Ammon's horn (tissue), 1 donor: ENCODE results near the gene MRPL53.
A peak's percentile ranks its signal among the peaks of the same experiment; 100 is the strongest.
"Not testable (repeated sequence)": the region's sequence is repeated elsewhere in the genome, so short reads cannot be mapped to it uniquely, and the experiment has no call there.

Experiments used
- DNase-seq: peaks from one replicate; pipeline ENCODE4 v3.0.0-alpha.2; 2016; ENCODE audit warnings: low spot score

Gene MRPL53

GRCh38 chr2:74481961-74482800, 9.7 kb upstream of the MRPL53 start:
- DNase-seq: no peak

- no peak for DNase-seq
Observed at GRCh38 chr2:74481431-74481830, 9.0 kb upstream of the MRPL53 start.

DNA sequence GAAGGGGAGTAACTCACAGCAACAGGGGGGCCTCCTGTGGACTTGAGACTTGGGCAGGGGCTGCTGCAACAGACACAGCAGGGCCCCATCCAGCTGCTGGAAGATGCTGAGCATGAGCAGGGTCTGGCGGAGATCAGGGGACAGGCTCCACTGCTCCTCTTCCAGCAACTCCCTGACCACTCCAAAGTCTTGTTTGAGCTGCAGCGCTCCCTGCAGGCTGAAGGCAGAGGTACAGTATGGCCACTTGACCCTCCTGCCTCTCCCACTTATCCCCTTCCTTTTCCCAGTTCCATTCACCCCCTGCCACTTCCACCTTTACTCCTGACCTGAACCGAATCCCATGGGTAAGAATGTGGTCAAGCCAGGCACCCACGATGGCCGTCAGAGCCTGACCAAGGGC, 2.4 kb upstream of the MRPL53 start:
- DNase-seq: no peak

- no peak for DNase-seq
Observed at GRCh38 chr2:74474481-74474880, 2.0 kb upstream of the MRPL53 start.

- DNase-seq: no peak
Observed at GRCh38 chr2:74472945-74473258, 422 bp upstream of the MRPL53 start.

- no peak for DNase-seq
Observed at GRCh38 chr2:74471332-74472065, 981 bp downstream of the MRPL53 start.

DNA sequence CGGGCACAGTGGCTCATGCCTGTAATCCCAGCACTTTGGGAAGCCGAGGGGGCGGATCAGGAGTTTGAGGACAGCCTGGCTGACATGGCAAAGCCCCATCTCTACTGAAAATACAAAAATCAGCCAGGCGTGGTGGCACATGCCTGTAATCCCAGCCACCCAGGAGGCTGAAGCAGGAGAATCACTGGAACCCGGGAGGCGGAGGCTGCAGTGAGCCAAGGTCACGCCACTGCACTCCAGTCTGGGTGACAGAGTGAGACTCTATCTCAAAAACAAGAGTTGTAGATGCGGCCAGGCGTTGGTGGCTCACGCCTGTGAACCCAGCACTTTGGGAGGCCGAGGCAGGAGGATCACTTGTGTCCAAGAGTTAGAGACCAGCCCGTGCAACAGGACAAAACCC, 1.7 kb downstream of the MRPL53 start:
- not testable (repeated sequence) for DNase-seq

GRCh38 chr2:74464406-74464805, 8.1 kb downstream of the MRPL53 start:
- no peak for DNase-seq

GRCh38 chr2:74462786-74463105, 9.7 kb downstream of the MRPL53 start:
- no peak for DNase-seq

DNA sequence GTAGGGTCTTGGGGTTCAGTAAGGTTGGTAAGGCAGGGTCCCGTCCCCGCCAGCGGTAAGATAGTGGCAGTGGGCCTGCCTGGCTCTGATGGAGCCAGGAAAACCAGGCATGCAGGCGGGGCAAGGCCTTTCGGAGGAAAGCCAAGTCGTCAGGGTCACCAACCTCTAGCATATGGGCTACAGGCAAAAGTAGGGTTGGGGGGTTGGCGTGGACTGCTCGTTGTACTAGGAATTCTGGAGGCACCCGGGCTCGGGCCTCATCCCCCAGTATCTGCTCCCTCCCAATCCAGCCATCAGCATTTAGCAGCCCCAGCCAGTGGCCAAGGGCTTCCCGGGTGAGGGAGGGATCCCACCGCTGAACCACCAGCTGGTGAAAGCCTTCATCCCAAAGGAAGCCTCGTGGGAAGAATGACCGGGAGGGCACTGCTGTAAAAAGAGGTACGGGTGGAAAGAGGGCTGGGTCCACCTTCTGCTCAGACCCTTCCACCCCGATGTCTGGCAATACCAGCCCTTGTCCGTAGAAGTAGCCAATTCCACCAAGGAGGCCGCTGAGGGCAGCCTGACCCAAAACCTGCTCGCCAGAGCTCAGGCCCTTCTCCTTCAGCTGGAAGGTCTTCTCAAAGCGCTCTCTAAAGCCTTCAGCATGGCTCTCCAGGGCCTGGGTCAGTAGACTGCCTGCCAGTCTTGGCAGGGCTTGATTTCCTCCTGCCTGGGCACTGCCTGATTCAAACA, 10.3 kb downstream of the MRPL53 start:
- DNase-seq: no peak

- DNase-seq: no peak
Observed at GRCh38 chr2:74461187-74462053, 11.1 kb downstream of the MRPL53 start.

DNA sequence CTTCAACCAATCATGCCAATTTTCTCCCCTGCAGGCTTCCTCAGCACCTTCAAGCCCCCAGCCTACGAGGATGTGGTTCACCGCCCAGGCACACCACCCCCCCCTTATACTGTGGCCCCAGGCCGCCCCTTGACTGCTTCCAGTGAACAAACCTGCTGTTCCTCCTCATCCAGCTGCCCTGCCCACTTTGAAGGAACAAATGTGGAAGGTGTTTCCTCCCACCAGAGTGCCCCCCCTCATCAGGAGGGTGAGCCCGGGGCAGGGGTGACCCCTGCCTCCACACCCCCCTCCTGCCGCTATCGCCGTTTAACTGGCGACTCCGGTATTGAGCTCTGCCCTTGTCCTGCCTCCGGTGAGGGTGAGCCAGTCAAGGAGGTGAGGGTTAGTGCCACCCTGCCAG, 12.3 kb downstream of the MRPL53 start:
- DNase-seq: not testable (repeated sequence)

DNA sequence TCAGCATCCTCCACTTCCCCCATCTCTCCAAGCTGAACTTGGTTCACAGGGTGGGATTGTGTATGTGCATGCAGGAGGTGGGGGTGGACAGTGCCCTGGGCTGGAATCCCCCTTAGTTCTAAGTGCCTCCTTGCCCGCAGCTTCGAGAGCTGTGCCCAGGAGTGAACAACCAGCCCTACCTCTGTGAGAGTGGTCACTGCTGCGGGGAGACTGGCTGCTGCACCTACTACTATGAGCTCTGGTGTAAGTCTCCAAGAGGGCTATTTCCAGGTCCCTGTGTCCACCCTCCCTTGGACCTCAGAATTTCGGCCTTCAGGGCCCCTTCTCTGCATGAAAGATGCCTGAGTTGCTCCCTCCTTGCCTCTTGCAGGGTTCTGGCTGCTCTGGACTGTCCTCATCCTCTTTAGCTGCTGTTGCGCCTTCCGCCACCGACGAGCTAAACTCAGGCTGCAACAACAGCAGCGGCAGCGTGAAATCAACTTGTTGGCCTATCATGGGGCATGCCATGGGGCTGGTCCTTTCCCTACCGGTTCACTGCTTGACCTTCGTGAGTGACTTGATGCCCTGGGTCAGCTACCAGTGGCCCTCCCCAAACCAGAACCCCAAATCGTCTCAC, 12.9 kb downstream of the MRPL53 start:
- DNase-seq: not testable (repeated sequence)

DNA sequence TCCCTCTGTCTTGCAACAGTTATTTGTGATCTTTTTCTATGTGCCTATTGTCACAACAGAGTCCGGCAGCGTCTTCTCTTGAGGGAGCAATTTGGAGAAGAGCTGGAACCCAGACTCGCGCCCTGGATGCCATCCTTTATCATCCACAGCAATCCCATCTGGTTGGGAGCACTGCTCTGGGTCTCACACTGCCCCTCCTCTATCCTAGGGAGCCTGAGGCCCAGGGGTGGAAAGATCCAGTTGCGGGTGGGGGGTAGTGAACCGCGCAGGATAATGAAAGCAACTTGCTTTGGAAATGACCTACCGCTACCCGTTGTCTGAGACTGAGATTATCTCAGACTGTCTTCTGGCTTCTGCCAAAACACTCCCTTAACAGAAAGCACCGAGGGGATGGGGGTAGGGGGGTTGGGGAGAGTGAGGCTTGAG, 13.5 kb downstream of the MRPL53 start:
- no peak for DNase-seq

GRCh38 chr2:74458132-74458937, 14.1 kb downstream of the MRPL53 start, which contains the start of gene WBP1:
WBP1 (plus strand) TSS chr2:74458438; CDS start chr2:74458603, 165 bp downstream.
- DNase-seq: peak; percentile 100

DNA sequence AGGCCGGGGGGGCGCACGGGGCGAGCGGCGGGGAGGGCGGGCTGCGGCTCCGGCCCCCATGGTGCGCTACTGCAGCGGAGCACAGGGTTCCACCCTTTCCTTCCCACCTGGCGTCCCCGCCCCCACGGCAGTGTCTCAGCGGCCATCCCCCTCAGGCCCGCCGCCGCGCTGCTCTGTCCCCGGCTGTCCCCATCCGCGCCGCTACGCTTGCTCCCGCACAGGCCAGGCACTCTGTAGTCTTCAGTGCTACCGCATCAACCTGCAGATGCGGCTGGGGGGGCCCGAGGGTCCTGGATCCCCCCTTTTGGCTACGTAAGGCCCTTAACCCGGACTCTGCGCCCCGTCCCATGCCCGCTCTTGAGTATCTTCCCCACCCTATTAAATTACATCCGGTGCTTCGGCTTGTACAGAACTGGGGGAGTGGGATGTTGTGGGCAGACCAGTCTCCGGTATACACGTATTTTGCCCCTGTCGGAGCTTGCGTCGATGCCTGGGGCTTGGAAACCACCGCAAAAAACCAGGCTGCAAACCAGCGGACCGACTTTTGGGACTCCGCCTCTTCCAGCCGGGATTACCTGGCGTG, 14.8 kb downstream of the MRPL53 start:
- peak; percentile 68 for DNase-seq

- DNase-seq: peak; percentile 59
Observed at GRCh38 chr2:74457129-74457548, 15.3 kb downstream of the MRPL53 start.

GRCh38 chr2:74454654-74455511, 17.6 kb downstream of the MRPL53 start, which contains the start of gene INO80B:
INO80B (plus strand) TSS chr2:74455087; CDS start chr2:74455117, 30 bp downstream.
- peak; percentile 98 for DNase-seq
